H1 (cell line): ENCODE data around the gene MIF4GD. TPM values are rescaled to one million over a fixed set of nuclear protein-coding genes. Genes with fewer than 3 reads are reported as not detected.

Experiments used
- CTCF ChIA-PET: fragments of 300-600 bp; sonication (Branson Sonifier 250); formaldehyde crosslinking; loops from one replicate; lab custom pipeline; 2021; ENCODE audit not compliant: partially characterized antibody; lab: Charles Lee
- POLR2A ChIA-PET: fragments of 300-600 bp; sonication (Branson Sonifier 250); formaldehyde crosslinking; loops from one replicate; lab custom pipeline; 2021; ENCODE audit warnings: inconsistent platforms; ENCODE audit not compliant: partially characterized antibody; lab: Charles Lee
- DNase-seq, 2 experiments: peaks; one replicate each; pipeline versions ENCODE4 v3.0.0 to v3.0.0-alpha.2; 2010 to 2022; ENCODE audit warnings: low spot score in 2 of 2, low read depth in 1 of 2, mixed read lengths in 1 of 2
- FAIRE-seq: peaks from 2 replicates; lab custom pipeline; 2011; peaks lifted over from hg19 to GRCh38; lab: Jason Lieb, UNC
- H2AFZ ChIP-seq: 2 replicates; pipeline ENCODE4 v1.8.1; 2012; ENCODE audit warnings: low read length, inconsistent platforms
- H2AK5ac ChIP-seq: 2 replicates; pipeline ENCODE4 v1.6.1; 2013; ENCODE audit warnings: low read depth, low read length
- H2BK120ac ChIP-seq: replicated peaks from 2 replicates; pipeline ENCODE3; 2013; ENCODE audit warnings: low read depth, low read length, inconsistent platforms
- H2BK12ac ChIP-seq: 2 replicates; pipeline ENCODE4 v1.6.1; 2013; ENCODE audit warnings: low read depth, low read length
- H2BK15ac ChIP-seq: 2 replicates; pipeline ENCODE4 v1.6.1; 2013; ENCODE audit warnings: low read length
- H2BK20ac ChIP-seq: 2 replicates; pipeline ENCODE4 v1.6.1; 2013; ENCODE audit warnings: low read length
- H2BK5ac ChIP-seq: 2 replicates; pipeline ENCODE4 v1.6.1; 2013; ENCODE audit warnings: low read depth, low read length
- H3K14ac ChIP-seq: 2 replicates; pipeline ENCODE4 v1.6.1; 2013; ENCODE audit warnings: inconsistent platforms; ENCODE audit not compliant: insufficient read length
- H3K18ac ChIP-seq: 2 replicates; pipeline ENCODE4 v1.6.1; 2013; ENCODE audit warnings: low read length; ENCODE audit errors: extremely low read depth
- H3K23ac ChIP-seq: 2 replicates; pipeline ENCODE4 v1.6.1; 2013; ENCODE audit warnings: inconsistent platforms; ENCODE audit not compliant: insufficient read length
- H3K23me2 ChIP-seq: 2 replicates; pipeline ENCODE4 v1.6.1; 2013; ENCODE audit warnings: low read depth, low read length
- H3K27ac ChIP-seq: 2 replicates; pipeline ENCODE4 v1.6.1; 2011; ENCODE audit warnings: low read depth, low read length, inconsistent platforms
- H3K27me3 ChIP-seq, 4 experiments: replicated peaks in 1 of 4; 1 replicate in 1 of 4; 2 replicates in 3 of 4; pipeline versions ENCODE4 v1.6.1 to v1.8.1; 2011 to 2013; ENCODE audit warnings: low read length in 3 of 4, mild to moderate bottlenecking in 3 of 4, inconsistent platforms in 2 of 4, mixed read lengths in 2 of 4, moderate library complexity in 1 of 4; ENCODE audit not compliant: control insufficient read depth in 3 of 4, insufficient read depth in 3 of 4; ENCODE audit errors: extremely low read depth in 1 of 4
- H3K36me3 ChIP-seq, 4 experiments: 2 replicates each; pipeline versions ENCODE4 v1.6.1 to v1.8.1; 2011 to 2013; ENCODE audit warnings: mild to moderate bottlenecking in 4 of 4, low read length in 3 of 4, moderate library complexity in 2 of 4, control low read depth in 1 of 4, inconsistent platforms in 1 of 4; ENCODE audit not compliant: insufficient read depth in 4 of 4, control insufficient read depth in 2 of 4
- H3K4ac ChIP-seq: replicated peaks from 2 replicates; pipeline ENCODE3; 2013; ENCODE audit warnings: low read length, low read depth, mixed read lengths, inconsistent platforms; ENCODE audit not compliant: insufficient read length
- H3K4me1 ChIP-seq, 4 experiments: replicated peaks in 1 of 4; 1 replicate in 1 of 4; 2 replicates in 3 of 4; pipeline versions ENCODE4 v1.6.1 to v1.8.1; 2011 to 2013; ENCODE audit warnings: low read length in 3 of 4, inconsistent platforms in 2 of 4, mixed read lengths in 1 of 4; ENCODE audit not compliant: insufficient read depth in 4 of 4, control insufficient read depth in 3 of 4
- H3K4me2 ChIP-seq, 2 experiments: 2 replicates each; pipeline versions ENCODE4 v1.6.1 to v1.8.1; 2011 to 2013; ENCODE audit warnings: low read depth in 2 of 2, low read length in 2 of 2, control low read depth in 1 of 2, inconsistent platforms in 1 of 2, mild to moderate bottlenecking in 1 of 2; ENCODE audit not compliant: insufficient read depth in 1 of 2
- H3K4me3 ChIP-seq, 4 experiments: fragments of 200-600, 300-600 bp in 1 of 4; sonication (generic), shearing (Covaris generic), sonication (Bioruptor Twin) in 1 of 4; 2 replicates each; pipeline versions ENCODE4 v1.5.1 to v1.8.1; 2011 to 2016; ENCODE audit warnings: low read length in 4 of 4, low read depth in 3 of 4, control low read depth in 2 of 4, inconsistent platforms in 2 of 4, mild to moderate bottlenecking in 2 of 4, mixed read lengths in 1 of 4, moderate library complexity in 1 of 4; ENCODE audit not compliant: insufficient read depth in 2 of 4; ENCODE audit errors: extremely low read depth in 1 of 4
- H3K56ac ChIP-seq: replicated peaks from 2 replicates; pipeline ENCODE3; 2013; ENCODE audit warnings: low read depth, mild to moderate bottlenecking, mixed read lengths, low read length, inconsistent platforms; ENCODE audit not compliant: insufficient read length
- H3K79me1 ChIP-seq: 2 replicates; pipeline ENCODE4 v1.6.1; 2013; ENCODE audit warnings: low read depth, low read length, control low read depth
- H3K79me2 ChIP-seq, 2 experiments: 2 replicates each; pipeline versions ENCODE4 v1.6.1 to v1.8.1; 2012 to 2013; ENCODE audit warnings: low read length in 2 of 2, mild to moderate bottlenecking in 2 of 2, inconsistent platforms in 1 of 2; ENCODE audit not compliant: insufficient read depth in 2 of 2, control insufficient read depth in 1 of 2
- H3K9ac ChIP-seq, 4 experiments: replicated peaks in 1 of 4; 1 replicate in 1 of 4; 2 replicates in 3 of 4; pipeline versions ENCODE4 v1.6.1 to v1.8.1; 2011 to 2013; ENCODE audit warnings: low read depth in 3 of 4, low read length in 3 of 4, control low read depth in 2 of 4, mild to moderate bottlenecking in 2 of 4, moderate library complexity in 2 of 4, inconsistent platforms in 1 of 4; ENCODE audit errors: extremely low read depth in 1 of 4
- H3K9me3 ChIP-seq, 2 experiments: 2 replicates each; pipeline versions ENCODE4 v1.6.1 to v1.8.1; 2012 to 2013; ENCODE audit warnings: mild to moderate bottlenecking in 2 of 2, moderate library complexity in 2 of 2, control low read depth in 1 of 2, inconsistent platforms in 1 of 2, low read depth in 1 of 2, low read length in 1 of 2, mixed read lengths in 1 of 2; ENCODE audit not compliant: insufficient read depth in 2 of 2
- H4K20me1 ChIP-seq, 2 experiments: replicated peaks in 1 of 2; 2 replicates each; pipeline versions ENCODE3 to v1.8.1; 2011 to 2013; ENCODE audit warnings: inconsistent platforms in 2 of 2, low read length in 2 of 2, mild to moderate bottlenecking in 1 of 2; ENCODE audit not compliant: insufficient read depth in 2 of 2, control insufficient read depth in 1 of 2
- H4K5ac ChIP-seq: 2 replicates; pipeline ENCODE4 v1.6.1; 2013; ENCODE audit warnings: low read length, low read depth, mixed read lengths, inconsistent platforms; ENCODE audit not compliant: insufficient read length
- H4K8ac ChIP-seq: 2 replicates; pipeline ENCODE4 v1.8.0; 2013; ENCODE audit warnings: mild to moderate bottlenecking, moderate library complexity, low read length, inconsistent platforms; ENCODE audit not compliant: insufficient read depth; ENCODE audit errors: extremely low read depth
- H4K91ac ChIP-seq: replicated peaks from 2 replicates; pipeline ENCODE3; 2013; ENCODE audit warnings: low read length, mixed read lengths, inconsistent platforms; ENCODE audit not compliant: insufficient read length
- ATF3 ChIP-seq: IDR thresholded peaks from 2 replicates; pipeline ENCODE4 v1.6.1; 2011; ENCODE audit warnings: low read depth, mild to moderate bottlenecking, low read length; ENCODE audit not compliant: insufficient read depth
- BRCA1 ChIP-seq: IDR thresholded peaks from 2 replicates; pipeline ENCODE4 v1.6.1; 2012; ENCODE audit warnings: low read depth, low read length, improper control_type of control experiment
- CHD2 ChIP-seq: IDR thresholded peaks from 2 replicates; pipeline ENCODE4 v1.6.1; 2012; ENCODE audit warnings: low read length, improper control_type of control experiment
- CREB1 ChIP-seq: IDR thresholded peaks from 2 replicates; pipeline ENCODE4 v1.6.1; 2012; ENCODE audit warnings: inconsistent platforms
- KDM5A ChIP-seq: fragments of 200-600 bp; IDR thresholded peaks from 2 replicates; pipeline ENCODE4 v1.7.1; 2012; ENCODE audit warnings: mild to moderate bottlenecking, low read length, inconsistent platforms, mixed read lengths
- RAD21 ChIP-seq, 2 experiments: IDR thresholded peaks in 1 of 2; conservative IDR thresholded peaks in 1 of 2; 2 replicates each; pipeline ENCODE4 v1.6.1; 2011; ENCODE audit warnings: low read depth in 2 of 2, low read length in 2 of 2, improper control_type of control experiment in 1 of 2, inconsistent platforms in 1 of 2, mild to moderate bottlenecking in 1 of 2, moderate library complexity in 1 of 2
- RFX5 ChIP-seq: IDR thresholded peaks from 2 replicates; pipeline ENCODE4 v1.6.1; 2011; ENCODE audit warnings: low read depth, low read length, improper control_type of control experiment, borderline replicate concordance
- SIRT6 ChIP-seq: IDR thresholded peaks from one replicate; pipeline ENCODE4 v1.7.1; 2012; ENCODE audit warnings: low read length, inconsistent platforms
- SIX5 ChIP-seq: IDR thresholded peaks from 2 replicates; pipeline ENCODE4 v1.6.1; 2011; ENCODE audit warnings: mild to moderate bottlenecking, low read depth, low read length
- SP2 ChIP-seq: IDR thresholded peaks from 2 replicates; pipeline ENCODE4 v1.6.1; 2012; ENCODE audit warnings: mild to moderate bottlenecking, low read length, inconsistent platforms
- WGBS, 2 experiments: shearing (Covaris generic) in 1 of 2; methylation state at CpG; one replicate each; pipeline versions ENCODE4 v1.1.6 to v1.1.7; 2013 to 2015; ENCODE audit warnings: low lambda C conversion rate in 2 of 2, mixed read lengths in 2 of 2, inconsistent platforms in 1 of 2, low coverage in 1 of 2, missing lambda C conversion rate in 1 of 2; ENCODE audit not compliant: insufficient replicate concordance in 2 of 2, insufficient coverage in 1 of 2, insufficient read length in 1 of 2; ENCODE audit errors: extremely low coverage in 1 of 2, missing lambda C conversion rate in 1 of 2; 5-methylcytosine and 5-hydroxymethylcytosine counted together
- polyA plus RNA-seq, 7 experiments: library from polyadenylated mRNA; depleted of rRNA in 3 of 7; stranded (reverse) in 5 of 7; unstranded in 2 of 7; fragments of >200 nt in 5 of 7; fragments of 200-250 nt in 2 of 7; gene quantifications; 1 replicate in 5 of 7; 2 replicates in 1 of 7; 4 replicates in 1 of 7; pipeline versions ENCODE4 v1.2.1 to v1.2.3, GENCODE V29; 2011 to 2013; ENCODE audit warnings: missing spikeins in 2 of 7, mixed read lengths in 2 of 7
- total RNA-seq: library from RNA; stranded (reverse); fragmentation: NEBNext Ultra II Directional; extraction: Animal tissue kit (Norgen Biotek cat#: 25700); gene quantifications from 2 replicates; pipeline ENCODE4 v1.2.1, GENCODE V29; 2021

MIF4GD gene
- total and polyA plus RNA-seq, 2 of the 8 experiments (the other 6 are each of a cell fraction or from before 2014, with no cell fraction given), result 16.1 to 51.1 TPM

- Histone ChIP-seq H3K23me2 (peaks cover 4% of the 10 kb centered on the region; the same call in 1 of the 2 replicates), H4K20me1 (peaks cover 0 to 3% of the 10 kb centered on the region in 2 experiments), H3K36me3 (peaks cover 5 to 10% (median 9%) of the 10 kb centered on the region in 4 experiments; a peak in 5 of 8 replicates), H4K5ac (no peak overlapping the region), H2BK12ac (no peak overlapping the region), H3K23ac (no peak overlapping the region), H4K91ac (no peak overlapping the region), H3K9me3 (no peaks in the 10 kb centered on the region), H2BK120ac (no peak overlapping the region), H3K9ac (no peak overlapping the region), H2BK20ac (no peak overlapping the region), H2BK15ac (no peak overlapping the region), H3K4ac (no peak overlapping the region), H3K14ac (no peak overlapping the region), H3K79me1 (no peaks in the 10 kb centered on the region; the same call in none of the 2 replicates), H3K56ac (no peak overlapping the region), H3K79me2 (0 out of 4 replicates have a peak, but pooled peaks cover 0 to 2% of the 10 kb centered on the region in 2 experiments), H4K8ac (no peak overlapping the region), H2AK5ac (no peak overlapping the region), H3K4me2 (no peak overlapping the region), H3K4me1 (no peaks in the 10 kb centered on the region; a peak in 3 of 7 replicates), H3K27ac (no peak overlapping the region), H3K4me3 (no peak overlapping the region), H2BK5ac (no peak overlapping the region), H2AFZ (no peak overlapping the region), H3K27me3 (no peaks in the 10 kb centered on the region; a peak in 2 of 7 replicates), H3K18ac (no peak overlapping the region)
- WGBS, 2 experiments, result 79% methylated on average over 6 of the region's 6 CpGs; no CpG with 5 or more reads in 1 of the 2 experiments
- no peak for DNase-seq
- ChIA-PET POLR2A (interaction anchor here (1.6 to 2.1 kb wide), 2 partner anchors 10 to 23 kb away, joined by 5 to 8 read pairs; partner anchors contain the start of genes GGA3 and MRPS7), CTCF (interaction anchor here (0.7 to 3.7 kb wide), 14 partner anchors 9 to 171 kb away, joined by 3 to 30 read pairs (median 4); partner anchors contain the start of genes GGA3, MIF4GD and MRPS7)
- no peak for FAIRE-seq
- no peak for TF ChIP-seq SIRT6
- TF ChIP-seq KDM5A, result no peak
- TF ChIP-seq BRCA1, result no peak
- no peak for TF ChIP-seq ATF3
- no peak for TF ChIP-seq SIX5
- TF ChIP-seq CHD2, result no peak
- TF ChIP-seq CREB1, result no peak
- no peak for TF ChIP-seq RFX5
- no peak for TF ChIP-seq SP2
- TF ChIP-seq RAD21 (IDR thresholded peaks at IDR 0.05 in 1 of 2, conservative IDR thresholded peaks at IDR 0.05 in 1 of 2; ENCODE audit: low read depth in 2 of 2, low read length in 2 of 2), result no peak
Measured at GRCh38 chr17:75285123-75285522, 14.1 kb upstream of the MIF4GD start.
